Measurements from ENCODE around the gene ACY1.

DNA sequence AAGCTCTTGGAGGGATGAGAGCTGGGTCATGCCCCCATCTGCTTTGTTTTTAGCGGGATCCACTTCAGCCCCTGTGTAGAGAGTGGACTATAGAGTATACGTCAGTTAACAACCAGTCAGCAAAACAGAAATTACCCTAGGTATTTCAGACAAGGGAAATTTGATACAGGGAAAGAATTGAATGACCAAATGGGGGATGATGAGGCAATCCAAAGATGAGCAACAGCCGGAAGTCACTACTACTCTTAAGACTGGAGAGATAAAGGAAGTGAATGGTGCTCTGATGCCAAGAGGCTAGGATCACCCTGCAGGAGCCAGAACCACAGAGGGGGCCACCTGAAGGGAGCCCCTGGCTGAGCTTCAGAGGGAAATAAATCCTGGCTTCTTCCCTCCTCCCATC lies 29.9 kb upstream of the ACY1 start:
- TF ChIP-seq, protein P1, sequence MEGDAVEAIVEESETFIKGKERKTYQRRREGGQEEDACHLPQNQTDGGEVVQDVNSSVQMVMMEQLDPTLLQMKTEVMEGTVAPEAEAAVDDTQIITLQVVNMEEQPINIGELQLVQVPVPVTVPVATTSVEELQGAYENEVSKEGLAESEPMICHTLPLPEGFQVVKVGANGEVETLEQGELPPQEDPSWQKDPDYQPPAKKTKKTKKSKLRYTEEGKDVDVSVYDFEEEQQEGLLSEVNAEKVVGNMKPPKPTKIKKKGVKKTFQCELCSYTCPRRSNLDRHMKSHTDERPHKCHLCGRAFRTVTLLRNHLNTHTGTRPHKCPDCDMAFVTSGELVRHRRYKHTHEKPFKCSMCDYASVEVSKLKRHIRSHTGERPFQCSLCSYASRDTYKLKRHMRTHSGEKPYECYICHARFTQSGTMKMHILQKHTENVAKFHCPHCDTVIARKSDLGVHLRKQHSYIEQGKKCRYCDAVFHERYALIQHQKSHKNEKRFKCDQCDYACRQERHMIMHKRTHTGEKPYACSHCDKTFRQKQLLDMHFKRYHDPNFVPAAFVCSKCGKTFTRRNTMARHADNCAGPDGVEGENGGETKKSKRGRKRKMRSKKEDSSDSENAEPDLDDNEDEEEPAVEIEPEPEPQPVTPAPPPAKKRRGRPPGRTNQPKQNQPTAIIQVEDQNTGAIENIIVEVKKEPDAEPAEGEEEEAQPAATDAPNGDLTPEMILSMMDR (IDR thresholded peaks at IDR 0.05) = no peak
- TF ChIP-seq POLR2AphosphoS5 (IDR thresholded peaks at IDR 0.05; ENCODE audit: low read depth, low read length) = no peak

All from Panc1 (cell line).